ENCODE results near the gene BACH2.

BACH2 gene

DNA sequence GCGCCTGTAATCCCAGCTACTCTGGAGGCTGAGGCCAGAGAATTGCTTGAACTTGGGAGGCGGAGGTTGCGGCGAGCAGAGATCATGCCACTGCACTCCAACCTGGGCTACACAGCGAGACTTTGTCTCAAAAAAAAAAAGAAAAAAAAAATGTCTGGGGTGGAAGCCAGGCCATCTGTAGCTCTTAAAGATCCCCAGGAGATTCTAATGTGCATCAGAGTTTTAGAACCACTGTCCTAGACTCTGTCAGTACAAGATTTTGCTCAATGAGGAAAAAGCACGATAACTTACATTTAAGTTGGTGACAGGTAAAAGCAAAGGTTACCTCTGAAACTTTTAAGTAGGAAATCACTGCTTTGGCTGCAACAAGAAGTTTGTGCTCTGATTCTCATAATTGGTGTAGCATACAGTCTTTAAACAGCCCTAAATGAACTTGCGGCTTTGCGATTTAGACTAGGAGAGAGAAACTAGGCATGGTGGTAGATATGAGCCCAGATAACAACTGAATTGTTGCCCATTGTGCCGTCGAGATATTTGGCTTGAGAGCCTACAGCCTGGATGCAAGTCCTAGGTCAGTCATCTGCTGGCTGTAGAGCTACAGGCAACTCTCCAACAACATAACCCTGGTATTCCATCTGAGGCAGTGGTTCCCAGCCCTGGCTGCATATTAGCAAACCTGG is 67.2 kb downstream of the BACH2 start:
- no peak overlapping the region for H3K4me3 ChIP-seq (ENCODE audit: control insufficient read depth, low read depth, low read length)
- DNase-seq (ENCODE audit: low read depth): no peak
- TF ChIP-seq, protein P1, sequence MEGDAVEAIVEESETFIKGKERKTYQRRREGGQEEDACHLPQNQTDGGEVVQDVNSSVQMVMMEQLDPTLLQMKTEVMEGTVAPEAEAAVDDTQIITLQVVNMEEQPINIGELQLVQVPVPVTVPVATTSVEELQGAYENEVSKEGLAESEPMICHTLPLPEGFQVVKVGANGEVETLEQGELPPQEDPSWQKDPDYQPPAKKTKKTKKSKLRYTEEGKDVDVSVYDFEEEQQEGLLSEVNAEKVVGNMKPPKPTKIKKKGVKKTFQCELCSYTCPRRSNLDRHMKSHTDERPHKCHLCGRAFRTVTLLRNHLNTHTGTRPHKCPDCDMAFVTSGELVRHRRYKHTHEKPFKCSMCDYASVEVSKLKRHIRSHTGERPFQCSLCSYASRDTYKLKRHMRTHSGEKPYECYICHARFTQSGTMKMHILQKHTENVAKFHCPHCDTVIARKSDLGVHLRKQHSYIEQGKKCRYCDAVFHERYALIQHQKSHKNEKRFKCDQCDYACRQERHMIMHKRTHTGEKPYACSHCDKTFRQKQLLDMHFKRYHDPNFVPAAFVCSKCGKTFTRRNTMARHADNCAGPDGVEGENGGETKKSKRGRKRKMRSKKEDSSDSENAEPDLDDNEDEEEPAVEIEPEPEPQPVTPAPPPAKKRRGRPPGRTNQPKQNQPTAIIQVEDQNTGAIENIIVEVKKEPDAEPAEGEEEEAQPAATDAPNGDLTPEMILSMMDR (IDR thresholded peaks at IDR 0.05; ENCODE audit: control insufficient read depth, insufficient read depth, low read depth, low read length, missing control alignments): no peak

DNA sequence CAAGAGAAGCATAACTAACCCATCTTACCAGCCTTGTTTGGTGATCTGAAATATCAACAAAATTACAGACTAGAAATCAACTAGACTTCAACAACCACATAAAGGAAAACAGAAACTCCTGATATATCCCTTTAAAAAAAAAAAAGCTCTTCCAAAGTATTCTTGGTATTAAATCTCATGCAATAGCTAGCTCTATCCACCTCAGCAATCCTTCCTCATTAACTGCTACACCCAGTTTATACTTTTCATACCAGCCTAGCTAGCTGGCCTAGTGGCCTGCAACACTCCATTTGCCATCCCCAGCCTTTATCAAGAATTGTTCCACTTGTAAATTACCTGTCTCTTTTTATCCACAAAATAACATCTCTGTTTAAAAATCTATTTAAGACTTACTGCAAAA is 69.0 kb downstream of the BACH2 start:
- no peak overlapping the region for H3K4me3 ChIP-seq (ENCODE audit: control insufficient read depth, low read depth, low read length)
- TF ChIP-seq, protein P1 (IDR thresholded peaks at IDR 0.05; ENCODE audit: control insufficient read depth, insufficient read depth, low read depth, low read length, missing control alignments): no peak
- DNase-seq (ENCODE audit: low read depth): no peak

DNA sequence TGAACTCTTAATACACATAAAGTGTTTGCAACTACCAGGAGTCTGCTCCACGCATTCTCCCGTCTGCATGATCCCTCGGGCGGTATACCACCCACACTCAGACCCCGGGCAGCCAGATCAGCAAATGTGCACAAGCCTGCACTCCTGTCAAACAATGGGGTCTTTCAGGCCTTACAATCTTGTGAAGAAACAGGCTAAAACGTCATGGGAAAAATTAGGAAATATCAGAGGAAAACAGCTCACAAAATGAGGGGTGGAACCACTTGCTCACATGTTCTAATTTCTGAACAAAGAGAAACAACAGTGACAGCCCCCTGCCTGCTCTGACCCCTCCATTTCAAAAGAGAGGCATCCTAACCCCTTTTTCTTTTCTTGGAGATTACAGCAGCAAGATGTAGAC is 69.4 kb downstream of the BACH2 start:
- TF ChIP-seq, protein P1 (IDR thresholded peaks at IDR 0.05; ENCODE audit: control insufficient read depth, insufficient read depth, low read depth, low read length, missing control alignments): no peak
- no peak overlapping the region for H3K4me3 ChIP-seq (ENCODE audit: control insufficient read depth, low read depth, low read length)
- no peak for DNase-seq (ENCODE audit: low read depth)

DNA sequence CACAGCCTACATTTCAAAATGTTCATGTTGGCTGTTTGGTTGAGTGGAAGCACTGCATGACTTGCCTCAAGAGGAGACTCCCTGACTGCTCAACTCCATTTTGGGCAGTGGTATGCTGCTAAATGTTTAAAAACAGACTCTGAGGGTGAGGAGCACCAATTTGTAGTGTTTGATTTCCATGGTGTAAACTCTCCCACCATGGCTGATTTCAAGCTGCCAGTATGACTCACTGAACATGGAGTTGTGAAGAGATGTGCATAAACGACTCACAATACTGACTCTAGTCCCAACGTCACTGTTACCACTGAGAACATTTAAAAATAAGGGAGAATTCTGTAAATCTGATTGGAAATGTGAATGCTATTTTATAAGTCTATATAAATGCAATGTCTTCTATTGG is 70.4 kb downstream of the BACH2 start:
- TF ChIP-seq, protein P1 (IDR thresholded peaks at IDR 0.05; ENCODE audit: control insufficient read depth, insufficient read depth, low read depth, low read length, missing control alignments): no peak
- H3K4me3 ChIP-seq (ENCODE audit: control insufficient read depth, low read depth, low read length): no peak overlapping the region
- no peak for DNase-seq (ENCODE audit: low read depth)

DNA sequence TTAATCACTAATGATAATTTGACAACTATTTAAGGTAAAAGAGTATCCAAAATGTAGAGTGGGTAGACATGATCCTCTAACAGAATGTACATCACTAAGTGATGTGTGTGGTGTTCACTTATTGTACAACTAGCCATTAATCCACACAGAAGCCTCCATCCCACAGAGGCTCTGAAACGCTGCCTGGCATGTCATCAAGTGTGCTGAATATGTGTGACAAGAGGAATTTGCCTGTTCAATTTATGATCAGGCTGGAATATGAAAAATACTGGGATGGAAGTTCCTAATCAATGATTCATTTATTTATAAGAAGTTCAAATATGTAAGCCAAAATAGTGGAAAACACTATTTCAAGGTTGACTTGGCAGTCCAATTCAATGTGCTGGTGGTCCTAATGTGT is 72.4 kb downstream of the BACH2 start:
- H3K4me3 ChIP-seq (ENCODE audit: control insufficient read depth, low read depth, low read length): no peak overlapping the region
- TF ChIP-seq, protein P1 (IDR thresholded peaks at IDR 0.05; ENCODE audit: control insufficient read depth, insufficient read depth, low read depth, low read length, missing control alignments): no peak
- no peak for DNase-seq (ENCODE audit: low read depth)

DNA sequence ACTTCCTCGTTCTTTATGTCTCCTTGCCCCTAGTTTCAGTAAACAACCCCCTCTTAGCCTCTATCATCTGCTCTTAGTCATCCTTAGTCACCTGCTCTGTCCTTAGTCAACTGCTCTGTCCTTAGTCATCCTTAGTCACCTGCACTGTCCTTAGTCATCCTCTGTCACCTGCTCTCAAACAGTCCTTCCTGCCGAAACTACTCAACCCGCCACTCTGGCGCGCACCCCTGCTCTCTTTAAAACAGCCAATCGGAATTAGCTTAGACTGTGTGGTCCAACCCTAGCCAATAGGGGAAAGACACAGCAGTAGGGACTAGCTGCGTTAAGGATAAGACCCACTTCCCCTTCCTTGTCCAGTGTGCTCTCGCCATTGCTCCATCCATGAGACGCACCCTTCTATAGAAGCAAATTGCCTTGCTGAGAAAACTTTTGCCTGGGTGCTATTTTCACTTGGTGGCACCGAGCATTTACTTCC is 73.9 kb downstream of the BACH2 start:
- TF ChIP-seq, protein P1 (IDR thresholded peaks at IDR 0.05; ENCODE audit: control insufficient read depth, insufficient read depth, low read depth, low read length, missing control alignments): no peak
- DNase-seq (ENCODE audit: low read depth): no peak
- H3K4me3 ChIP-seq (ENCODE audit: control insufficient read depth, low read depth, low read length): no peak overlapping the region

Data from AG09309 (cell line).